IMR-90 (cell line): ENCODE results near the gene FADD. TPM values are rescaled to one million over a fixed set of nuclear protein-coding genes. Genes with fewer than 3 reads are reported as not detected.

Source experiments
- ATAC-seq: fragments of 200-7000 bp; cut with Tn5 transposase; 2 replicates; pipeline ENCODE4 v1.9.1; 2020; ENCODE audit warnings: low read depth, mild to moderate bottlenecking, moderate library complexity
- BruUV-seq: library from RNA; stranded (reverse); fragments of 400-500 nt; replicated peaks from 2 replicates; lab custom pipeline; 2021; lab: Mats Ljungman, UMichigan
- CTCF ChIA-PET: fragments of 300-600 bp; formaldehyde crosslinking; extraction: SDS; loops from one replicate; lab custom pipeline; 2021; ENCODE audit warnings: antibody characterized with exemption; lab: Yijun Ruan, JAX
- POLR2A ChIA-PET: fragments of 300-600 bp; sonication (Branson Sonifier 250); formaldehyde crosslinking; loops from one replicate; lab custom pipeline; 2022; ENCODE audit warnings: antibody characterized with exemption; ENCODE audit not compliant: unreplicated experiment; lab: Charles Lee
- DNase-seq: peaks from one replicate; pipeline ENCODE4 v3.0.0; 2013
- H2AFZ ChIP-seq: replicated peaks from 2 replicates; pipeline ENCODE3; 2013; ENCODE audit warnings: low read length, mild to moderate bottlenecking; ENCODE audit not compliant: poor library complexity
- H2AK5ac ChIP-seq: 2 replicates; pipeline ENCODE4 v1.6.1; 2013; ENCODE audit warnings: low read depth, low read length, inconsistent platforms
- H2AK9ac ChIP-seq: replicated peaks from 2 replicates; pipeline ENCODE3; 2013; ENCODE audit warnings: mild to moderate bottlenecking, low read depth, low read length, moderate library complexity; ENCODE audit not compliant: poor library complexity
- H2BK120ac ChIP-seq: 2 replicates; pipeline ENCODE4 v1.6.1; 2013; ENCODE audit warnings: low read depth, low read length, inconsistent platforms
- H2BK15ac ChIP-seq: 3 replicates; pipeline ENCODE4 v1.6.1; 2013; ENCODE audit warnings: low read depth, low read length, inconsistent platforms
- H2BK20ac ChIP-seq: 2 replicates; pipeline ENCODE4 v1.6.1; 2013; ENCODE audit warnings: low read depth, mild to moderate bottlenecking, inconsistent platforms, low read length, moderate library complexity
- H2BK5ac ChIP-seq: 2 replicates; pipeline ENCODE4 v1.6.1; 2013; ENCODE audit warnings: mild to moderate bottlenecking, low read depth, low read length, inconsistent platforms; ENCODE audit not compliant: poor library complexity, severe bottlenecking
- H3K14ac ChIP-seq: replicated peaks from 2 replicates; pipeline ENCODE4 v1.6.1; 2013; ENCODE audit warnings: low read depth, low read length, inconsistent platforms
- H3K18ac ChIP-seq: 2 replicates; pipeline ENCODE4 v1.6.1; 2013; ENCODE audit warnings: low read depth, low read length, control low read depth
- H3K23ac ChIP-seq: 2 replicates; pipeline ENCODE4 v1.6.1; 2013; ENCODE audit warnings: low read depth, low read length, inconsistent platforms
- H3K27ac ChIP-seq: 2 replicates; pipeline ENCODE4 v1.5.1; 2013; ENCODE audit warnings: mild to moderate bottlenecking, control low read depth, low read length; ENCODE audit not compliant: insufficient read depth
- H3K27me3 ChIP-seq: 2 replicates; pipeline ENCODE4 v1.6.1; 2013; ENCODE audit warnings: low read length; ENCODE audit not compliant: control insufficient read depth, insufficient read depth
- H3K36me3 ChIP-seq: 2 replicates; pipeline ENCODE4 v1.6.1; 2013; ENCODE audit warnings: low read length, mixed read lengths; ENCODE audit not compliant: control insufficient read depth, insufficient read depth
- H3K4ac ChIP-seq: 2 replicates; pipeline ENCODE4 v1.6.1; 2013; ENCODE audit warnings: low read depth, low read length, inconsistent platforms
- H3K4me1 ChIP-seq: 2 replicates; pipeline ENCODE4 v1.6.1; 2013; ENCODE audit warnings: low read length, mixed read lengths; ENCODE audit not compliant: control insufficient read depth, insufficient read depth
- H3K4me2 ChIP-seq: 2 replicates; pipeline ENCODE4 v1.6.1; 2013; ENCODE audit warnings: low read depth, mild to moderate bottlenecking, control low read depth, low read length, moderate library complexity
- H3K4me3 ChIP-seq: 2 replicates; pipeline ENCODE4 v1.5.1; 2013; ENCODE audit warnings: low read depth, mild to moderate bottlenecking, control low read depth, low read length, moderate library complexity; ENCODE audit not compliant: insufficient read depth
- H3K56ac ChIP-seq: 2 replicates; pipeline ENCODE4 v1.6.1; 2013; ENCODE audit warnings: low read length, inconsistent platforms; ENCODE audit not compliant: insufficient read depth; ENCODE audit errors: extremely low read depth
- H3K79me1 ChIP-seq, 2 experiments: 2 replicates each; pipeline ENCODE4 v1.6.1; 2013; ENCODE audit warnings: low read length in 2 of 2, inconsistent platforms in 1 of 2, low read depth in 1 of 2
- H3K9ac ChIP-seq: 2 replicates; pipeline ENCODE4 v1.6.1; 2013; ENCODE audit warnings: low read depth, low read length, control low read depth
- H3K9me1 ChIP-seq: 2 replicates; pipeline ENCODE4 v1.6.1; 2013; ENCODE audit warnings: low read length, inconsistent platforms; ENCODE audit not compliant: insufficient read depth
- H3K9me3 ChIP-seq: 2 replicates; pipeline ENCODE4 v1.6.1; 2013; ENCODE audit warnings: low read length; ENCODE audit not compliant: control insufficient read depth, insufficient read depth
- H4K20me1 ChIP-seq: 2 replicates; pipeline ENCODE4 v1.6.1; 2013; ENCODE audit warnings: low read length, inconsistent platforms; ENCODE audit not compliant: insufficient read depth
- H4K5ac ChIP-seq: 2 replicates; pipeline ENCODE4 v1.6.1; 2013; ENCODE audit warnings: mild to moderate bottlenecking, low read depth, low read length, control low read depth
- H4K8ac ChIP-seq, 2 experiments: 2 replicates each; pipeline ENCODE4 v1.6.1; 2013; ENCODE audit warnings: low read depth in 2 of 2, low read length in 2 of 2, control low read depth in 1 of 2, inconsistent platforms in 1 of 2
- H4K91ac ChIP-seq: 2 replicates; pipeline ENCODE4 v1.6.1; 2013; ENCODE audit warnings: low read depth, low read length, inconsistent platforms; ENCODE audit not compliant: insufficient read depth
- BHLHE40 ChIP-seq: fragments of 150-350 bp; IDR thresholded peaks from 2 replicates; pipeline ENCODE4 v1.6.1; 2016; ENCODE audit warnings: mild to moderate bottlenecking, low read depth, low read length
- CHD1 ChIP-seq: IDR thresholded peaks from 2 replicates; pipeline ENCODE4 v1.6.1; 2012; ENCODE audit warnings: low read depth, low read length, improper control_type of control experiment
- CTCF ChIP-seq: conservative IDR thresholded peaks from 2 replicates; pipeline ENCODE4 v1.5.1; 2012; ENCODE audit warnings: mild to moderate bottlenecking, low read depth, low read length, improper control_type of control experiment
- ELK1 ChIP-seq: fragments of 150-350 bp; IDR thresholded peaks from 2 replicates; pipeline ENCODE4 v1.6.1; 2016; ENCODE audit warnings: low read depth, mild to moderate bottlenecking, low read length, moderate library complexity, borderline replicate concordance
- FOS ChIP-seq: fragments of 150-350 bp; IDR thresholded peaks from 2 replicates; pipeline ENCODE4 v1.6.1; 2016; ENCODE audit warnings: low read depth, low read length
- RAD21 ChIP-seq: IDR thresholded peaks from 2 replicates; pipeline ENCODE4 v1.6.1; 2012; ENCODE audit warnings: low read length, improper control_type of control experiment
- SMC3 ChIP-seq: fragments of 150-350 bp; IDR thresholded peaks from 2 replicates; pipeline ENCODE4 v1.6.1; 2016; ENCODE audit warnings: low read depth, mild to moderate bottlenecking, antibody characterized with exemption, low read length, moderate library complexity
- WGBS, 2 experiments: methylation state at CpG; one replicate each; pipeline versions ENCODE4 v1.1.5 to v1.1.7; 2013; ENCODE audit warnings: missing lambda C conversion rate in 2 of 2; ENCODE audit not compliant: insufficient read length in 1 of 2; ENCODE audit errors: extremely low coverage in 2 of 2; 5-methylcytosine and 5-hydroxymethylcytosine counted together
- dilution Hi-C: fragments of 300-500 bp; cut with HindIII; formaldehyde crosslinking; loops from one replicate; pipeline ENCODE4 v1.14.3; 2018; ENCODE audit warnings: low sequenced_read_pairs; ENCODE audit not compliant: unreplicated experiment
- in situ Hi-C: fragments of 300-500 bp; cut with MboI; formaldehyde crosslinking; loops from 3 replicates; pipeline ENCODE4 v1.14.3; 2019; ENCODE audit warnings: low sequenced_read_pairs, inconsistent platforms, mixed read lengths
- intact Hi-C: fragments of 100-400 bp; cut with micrococcal nuclease; formaldehyde crosslinking; loops from 2 replicates; pipeline ENCODE4 v1.10.0; 2022
- polyA plus RNA-seq, 3 experiments: library from polyadenylated mRNA; depleted of rRNA; stranded (reverse); fragments of >200 nt; gene quantifications; 2 replicates each; pipeline ENCODE4 v1.2.3, GENCODE V29; 2012; ENCODE audit warnings: low replicate concordance in 1 of 3
- total RNA-seq: library from RNA; depleted of rRNA; stranded (reverse); fragments of >200 nt; gene quantifications from 2 replicates; pipeline ENCODE4 v1.2.3, GENCODE V29; 2012

Gene FADD
- total and polyA plus RNA-seq, 2 of the 4 experiments (the other 2 are of a cell fraction), result 38.1 to 44.4 TPM

- H2BK20ac ChIP-seq, result no peak overlapping the region
- no peak overlapping the region for H4K5ac ChIP-seq
- no peak overlapping the region for H2BK15ac ChIP-seq
- no peaks in the 10 kb centered on the region for H3K9me1 ChIP-seq
- no peak overlapping the region for H4K91ac ChIP-seq
- peaks cover 27% of the 10 kb centered on the region for H3K27me3 ChIP-seq
- no peak overlapping the region for H3K4me2 ChIP-seq
- WGBS, 2 experiments, result 71% methylated on average over 5 of the region's 8 CpGs; no CpG with 5 or more reads in 1 of the 2 experiments
- H3K9me3 ChIP-seq, result peaks cover 3% of the 10 kb centered on the region; the same call in 1 of the 2 replicates
- no peaks in the 10 kb centered on the region for H3K79me1 ChIP-seq
- ATAC-seq (no peak; the same call in 1 of the 2 replicates), DNase-seq (no peak)
- no peak overlapping the region for H2AK9ac ChIP-seq
- ChIA-PET POLR2A (no interaction called here), CTCF (no interaction called here)
- in situ Hi-C loops (no loop called here), intact Hi-C loops (no loop called here), dilution Hi-C loops (no loop called here)
- no peak overlapping the region for H3K4me3 ChIP-seq
- 0 out of 2 replicates have a peak, but pooled peaks cover 2% of the 10 kb centered on the region for H3K4me1 ChIP-seq
- no peak overlapping the region for H3K23ac ChIP-seq
- H2AFZ ChIP-seq, result no peak overlapping the region
- no peak overlapping the region for H3K56ac ChIP-seq
- no peak overlapping the region for H3K14ac ChIP-seq
- H2BK120ac ChIP-seq, result no peak overlapping the region
- no peaks in the 10 kb centered on the region for H4K20me1 ChIP-seq
- H2AK5ac ChIP-seq, result no peak overlapping the region
- no peak overlapping the region for H4K8ac ChIP-seq
- no peak overlapping the region for H3K4ac ChIP-seq
- H3K18ac ChIP-seq, result no peak overlapping the region
- TF ChIP-seq RAD21 (no peak), ELK1 (no peak), BHLHE40 (no peak), CHD1 (no peak), SMC3 (no peak), FOS (no peak), CTCF (no peak)
- no peak overlapping the region for H3K27ac ChIP-seq
- no TSS peak for BruUV-seq
- H3K36me3 ChIP-seq, result no peaks in the 10 kb centered on the region
- H3K9ac ChIP-seq, result no peak overlapping the region
- H2BK5ac ChIP-seq, result no peak overlapping the region
Observed at GRCh38 chr11:70225681-70226177, 22.6 kb downstream of the FADD start.
